ENCODE results near the gene DHX40.

The DHX40 gene

GRCh38 chr17:59616253-59616920, 51.0 kb downstream of the DHX40 start:
- DNase-seq, result no peak
- H3K9me2 ChIP-seq (replicated peaks; ENCODE audit: insufficient read depth, low read length), result no peaks in the 10 kb centered on the region
- no peaks in the 10 kb centered on the region for H3K27me3 ChIP-seq (replicated peaks; ENCODE audit: insufficient read depth, low read length)
- no peak overlapping the region for H3K27ac ChIP-seq (ENCODE audit: low read length)
- peaks cover 29% of the 10 kb centered on the region for H3K4me1 ChIP-seq (ENCODE audit: low read length)
- H3K4me3 ChIP-seq (ENCODE audit: low read length), result no peak overlapping the region
- H2AFZ ChIP-seq (ENCODE audit: low read length), result no peak overlapping the region
- no peak for TF ChIP-seq EZH2 (optimal IDR thresholded peaks at IDR 0.05; ENCODE audit: low read depth, low read length)
- no peak for TF ChIP-seq CTCF (IDR thresholded peaks at IDR 0.05; ENCODE audit: low read length)
- no peak for TF ChIP-seq EZH2phosphoT487 (IDR thresholded peaks at IDR 0.05; ENCODE audit: low read length)
- peaks cover 17% of the 10 kb centered on the region for H3K79me2 ChIP-seq (ENCODE audit: low read length)
- peaks cover 8% of the 10 kb centered on the region; the same call in 1 of the 2 replicates for H4K20me1 ChIP-seq (ENCODE audit: insufficient read depth, low read length)
- no peaks in the 10 kb centered on the region for H3K36me3 ChIP-seq (replicated peaks; ENCODE audit: insufficient read depth, low read length)
- no peak overlapping the region for H3K4me2 ChIP-seq (ENCODE audit: low read depth, low read length)
- H3K9ac ChIP-seq (ENCODE audit: low read length), result no peak overlapping the region
- H3K9me3 ChIP-seq (replicated peaks; ENCODE audit: insufficient read depth, low read length), result no peaks in the 10 kb centered on the region
- peaks cover 24% of the 10 kb centered on the region for H3F3A ChIP-seq (ENCODE audit: insufficient read depth, low read length)

DNA sequence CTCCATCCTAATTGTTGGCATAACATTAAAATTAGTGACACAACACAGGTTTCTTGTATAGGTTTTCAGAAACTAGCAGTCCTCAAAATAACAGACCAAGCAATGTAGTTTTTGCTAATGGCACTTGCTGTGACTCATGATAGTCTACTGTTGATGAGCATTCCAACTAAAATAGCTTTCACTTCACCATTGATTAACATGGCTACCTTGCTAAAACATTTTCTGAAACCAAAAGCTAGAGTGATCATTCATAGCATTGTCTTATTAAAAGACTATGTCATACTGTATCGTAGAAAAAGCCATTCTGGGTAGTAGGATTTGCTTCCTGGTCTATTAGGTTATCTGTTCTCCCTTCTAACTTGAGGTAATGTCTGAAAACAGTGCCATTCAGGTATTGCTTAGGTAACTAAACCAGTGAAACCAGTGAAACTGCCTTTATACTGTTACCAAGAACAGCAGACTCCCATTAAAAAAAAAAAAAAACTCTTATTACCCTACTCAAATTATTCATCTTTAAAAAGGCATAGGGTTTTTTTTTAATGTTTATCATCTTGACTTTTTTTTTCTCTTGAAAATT, 51.8 kb downstream of the DHX40 start:
- Histone ChIP-seq H3K4me1 (ENCODE audit: low read length) (peaks cover 37% of the 10 kb centered on the region), H3F3A (ENCODE audit: insufficient read depth, low read length) (peaks cover 32% of the 10 kb centered on the region), H2AFZ (ENCODE audit: low read length) (no peak overlapping the region), H3K9ac (ENCODE audit: low read length) (no peak overlapping the region), H3K9me3 (replicated peaks; ENCODE audit: insufficient read depth, low read length) (no peaks in the 10 kb centered on the region), H3K36me3 (replicated peaks; ENCODE audit: insufficient read depth, low read length) (no peaks in the 10 kb centered on the region), H3K4me2 (ENCODE audit: low read depth, low read length) (peak overlapping the region; percentile 82), H3K27ac (ENCODE audit: low read length) (no peak overlapping the region), H3K4me3 (ENCODE audit: low read length) (no peak overlapping the region), H3K79me2 (ENCODE audit: low read length) (peaks cover 26% of the 10 kb centered on the region), H3K9me2 (replicated peaks; ENCODE audit: insufficient read depth, low read length) (no peaks in the 10 kb centered on the region), H4K20me1 (ENCODE audit: insufficient read depth, low read length) (peaks cover 16% of the 10 kb centered on the region), H3K27me3 (replicated peaks; ENCODE audit: insufficient read depth, low read length) (no peaks in the 10 kb centered on the region)
- TF ChIP-seq EZH2phosphoT487 (IDR thresholded peaks at IDR 0.05; ENCODE audit: low read length) (no peak), EZH2 (optimal IDR thresholded peaks at IDR 0.05; ENCODE audit: low read depth, low read length) (no peak), CTCF (IDR thresholded peaks at IDR 0.05; ENCODE audit: low read length) (no peak)
- DNase-seq, result peak; percentile 23

DNA sequence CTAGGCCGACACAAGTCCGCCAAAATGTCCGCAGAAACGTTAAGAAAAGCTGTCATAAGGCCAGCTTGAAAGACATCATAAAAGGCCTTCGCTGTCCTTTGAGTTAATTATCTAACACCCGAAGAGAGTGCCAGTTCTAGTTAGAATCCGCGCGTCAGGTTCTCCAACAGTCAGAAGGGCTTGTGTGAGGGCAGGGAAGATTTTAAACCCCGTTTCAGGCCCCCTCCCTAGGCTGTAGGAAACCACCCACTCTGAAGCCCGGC, 53.6 kb downstream of the DHX40 start:
- Histone ChIP-seq H3K4me2 (ENCODE audit: low read depth, low read length) (peak overlapping the region; percentile 82), H2AFZ (ENCODE audit: low read length) (peak overlapping the region; percentile 76), H3K9ac (ENCODE audit: low read length) (peak overlapping the region; percentile 97), H3K79me2 (ENCODE audit: low read length) (peaks cover 43% of the 10 kb centered on the region), H4K20me1 (ENCODE audit: insufficient read depth, low read length) (peaks cover 32% of the 10 kb centered on the region), H3K4me3 (ENCODE audit: low read length) (peak overlapping the region; percentile 91), H3K9me2 (replicated peaks; ENCODE audit: insufficient read depth, low read length) (no peaks in the 10 kb centered on the region), H3K9me3 (replicated peaks; ENCODE audit: insufficient read depth, low read length) (no peaks in the 10 kb centered on the region), H3F3A (ENCODE audit: insufficient read depth, low read length) (peaks cover 38% of the 10 kb centered on the region), H3K27ac (ENCODE audit: low read length) (peak overlapping the region; percentile 97), H3K36me3 (replicated peaks; ENCODE audit: insufficient read depth, low read length) (no peaks in the 10 kb centered on the region; the same call in 1 of the 2 replicates), H3K27me3 (replicated peaks; ENCODE audit: insufficient read depth, low read length) (no peaks in the 10 kb centered on the region), H3K4me1 (ENCODE audit: low read length) (peaks cover 47% of the 10 kb centered on the region)
- DNase-seq, result no peak
- no peak for TF ChIP-seq EZH2phosphoT487 (IDR thresholded peaks at IDR 0.05; ENCODE audit: low read length)
- no peak for TF ChIP-seq CTCF (IDR thresholded peaks at IDR 0.05; ENCODE audit: low read length)
- TF ChIP-seq EZH2 (optimal IDR thresholded peaks at IDR 0.05; ENCODE audit: low read depth, low read length), result no peak
